ENCODE data around the gene SOX2.

The SOX2 gene

GRCh38 chr3:181705086-181705480 is 6.6 kb upstream of the SOX2 start:
- no peak for DNase-seq

- DNase-seq: no peak
These were observed 3.7 kb upstream of the SOX2 start for GRCh38 chr3:181707980-181708379.

- DNase-seq: peak; percentile 28
These were observed 2.0 kb upstream of the SOX2 start for GRCh38 chr3:181709537-181710279.

- no peak for DNase-seq
These were observed 1.1 kb upstream of the SOX2 start for GRCh38 chr3:181710345-181711291.

- no peak for DNase-seq
These were observed 464 bp downstream of the SOX2 start for GRCh38 chr3:181712226-181712552.

- no peak for DNase-seq
These were observed 991 bp downstream of the SOX2 start for GRCh38 chr3:181712553-181713279.

GRCh38 chr3:181713280-181713647 is 1.5 kb downstream of the SOX2 start:
- DNase-seq: no peak

- DNase-seq: no peak
These were observed 2.2 kb downstream of the SOX2 start for GRCh38 chr3:181713676-181714612.

- DNase-seq: no peak
These were observed 4.0 kb downstream of the SOX2 start for GRCh38 chr3:181715571-181716340.

- DNase-seq: no peak
These were observed 5.2 kb downstream of the SOX2 start for GRCh38 chr3:181716966-181717365.

GRCh38 chr3:181717549-181718171 is 5.9 kb downstream of the SOX2 start:
- no peak for DNase-seq

GRCh38 chr3:181718369-181718768 is 6.6 kb downstream of the SOX2 start:
- DNase-seq: no peak

- no peak for DNase-seq
These were observed 7.5 kb downstream of the SOX2 start for GRCh38 chr3:181718987-181719911.

- DNase-seq: no peak
These were observed 8.4 kb downstream of the SOX2 start for GRCh38 chr3:181719991-181720680.

- DNase-seq: no peak
These were observed 9.5 kb downstream of the SOX2 start for GRCh38 chr3:181721046-181721875.

- no peak for DNase-seq
These were observed 10.4 kb downstream of the SOX2 start for GRCh38 chr3:181722156-181722555.

GRCh38 chr3:181722766-181723425 is 11.2 kb downstream of the SOX2 start:
- no peak for DNase-seq

Data from CD4-positive, alpha-beta T cell treated with Interleukin-15 for 1 hour (primary cell).